Effector memory CD8-positive, alpha-beta T cell (primary cell): ENCODE measurements around the gene ADCY3.

Experiments
- ATAC-seq: fragments of 150-1000 bp; cut with Tn5 transposase; replicated peaks from 2 replicates; pipeline ENCODE4 v1.10.0; 2021; ENCODE audit warnings: mild to moderate bottlenecking, moderate library complexity
- DNase-seq, 3 experiments: peaks; one replicate each; pipeline ENCODE4 v3.0.0; 2021
- H3K27ac Mint-ChIP-seq, 2 donors: one replicate each; pipeline ENCODE4 v1.8.0; 2022; ENCODE audit warnings: mild to moderate bottlenecking in 2 of 2, mixed read lengths in 2 of 2, moderate library complexity in 2 of 2
- H3K27me3 Mint-ChIP-seq, 2 donors: one replicate each; pipeline ENCODE4 v1.8.0; 2022; ENCODE audit warnings: mixed read lengths in 2 of 2
- H3K36me3 Mint-ChIP-seq: one replicate; pipeline ENCODE4 v1.8.0; 2022; ENCODE audit warnings: mild to moderate bottlenecking, moderate library complexity, mixed read lengths; ENCODE audit not compliant: insufficient read depth
- H3K4me1 Mint-ChIP-seq, 2 donors: one replicate each; pipeline ENCODE4 v1.8.0; 2022; ENCODE audit warnings: low read depth in 2 of 2, mixed read lengths in 2 of 2
- H3K4me3 Mint-ChIP-seq, 2 donors: one replicate each; pipeline ENCODE4 v1.8.0; 2022; ENCODE audit warnings: mild to moderate bottlenecking in 2 of 2, mixed read lengths in 2 of 2, moderate library complexity in 2 of 2
- H3K9me3 Mint-ChIP-seq, 2 donors: one replicate each; pipeline ENCODE4 v1.8.0; 2022; ENCODE audit warnings: mixed read lengths in 2 of 2

Gene ADCY3

DNA sequence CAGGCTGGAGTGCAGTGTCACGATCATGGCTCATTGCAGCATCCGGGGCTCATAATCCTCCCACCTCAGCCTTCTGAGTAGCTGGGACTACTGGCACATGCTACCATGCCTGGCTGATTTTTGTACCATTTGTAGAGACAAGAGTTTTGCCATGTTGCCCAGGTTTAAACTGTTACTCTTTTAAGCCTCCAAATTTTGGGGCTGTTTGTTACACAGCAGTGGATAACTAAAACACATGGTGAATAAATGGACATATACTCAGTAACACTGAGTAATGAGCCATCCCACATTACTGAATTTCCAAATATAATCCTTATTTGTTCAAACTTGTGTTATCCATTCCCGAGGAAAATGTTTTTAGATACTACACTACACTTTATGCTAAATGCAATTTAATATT, 9.8 kb downstream of the ADCY3 start:
- peaks cover 2% of the 10 kb centered on the region for H3K36me3 Mint-ChIP-seq
- no peaks in the 10 kb centered on the region for H3K9me3 Mint-ChIP-seq
- DNase-seq: no peak
- H3K27me3 Mint-ChIP-seq: no peaks in the 10 kb centered on the region
- peaks cover 13 to 17% of the 10 kb centered on the region in 2 donors for H3K4me1 Mint-ChIP-seq
- ATAC-seq: no peak
- H3K27ac Mint-ChIP-seq: no peak overlapping the region
- H3K4me3 Mint-ChIP-seq: no peak overlapping the region

- H3K4me1 Mint-ChIP-seq: peaks cover 9 to 13% of the 10 kb centered on the region in 2 donors
These were observed 10.4 kb downstream of the ADCY3 start for GRCh38 chr2:24909555-24910177.

DNA sequence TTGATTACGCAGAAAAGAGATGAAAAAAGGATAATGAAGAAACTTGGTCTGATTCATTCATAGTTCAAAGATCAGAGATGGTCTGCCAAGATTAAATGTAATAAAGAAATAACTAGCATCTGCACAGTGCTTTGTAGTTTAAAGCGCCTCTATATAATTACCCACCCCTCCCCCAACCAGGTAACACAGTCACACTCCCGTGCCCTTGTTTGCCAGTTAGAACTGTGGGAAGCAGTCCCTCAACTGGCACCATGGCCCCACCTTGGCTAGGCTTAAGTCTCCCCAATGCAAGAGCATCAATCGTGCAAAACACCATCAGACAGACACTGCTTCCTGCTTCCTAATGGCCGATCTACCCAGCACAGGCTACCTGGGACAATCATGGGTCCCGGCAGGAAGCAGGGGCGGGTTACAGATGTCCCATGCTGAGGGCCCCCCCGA, 11.6 kb downstream of the ADCY3 start:
- DNase-seq: no peak
- H3K27me3 Mint-ChIP-seq: no peaks in the 10 kb centered on the region
- peaks cover 8 to 12% of the 10 kb centered on the region in 2 donors for H3K4me1 Mint-ChIP-seq
- no peak overlapping the region for H3K4me3 Mint-ChIP-seq
- no peak for ATAC-seq
- no peaks in the 10 kb centered on the region for H3K9me3 Mint-ChIP-seq
- no peak overlapping the region for H3K27ac Mint-ChIP-seq
- H3K36me3 Mint-ChIP-seq: peaks cover 2% of the 10 kb centered on the region

More at GRCh38 chr2:24909555-24910177, 10.4 kb downstream of the ADCY3 start:
- no peak for DNase-seq
- no peak for ATAC-seq
- Mint-ChIP-seq H3K9me3 (no peaks in the 10 kb centered on the region), H3K27me3 (no peaks in the 10 kb centered on the region), H3K36me3 (peaks cover 2% of the 10 kb centered on the region), H3K27ac (no peak overlapping the region), H3K4me3 (no peak overlapping the region)

DNA sequence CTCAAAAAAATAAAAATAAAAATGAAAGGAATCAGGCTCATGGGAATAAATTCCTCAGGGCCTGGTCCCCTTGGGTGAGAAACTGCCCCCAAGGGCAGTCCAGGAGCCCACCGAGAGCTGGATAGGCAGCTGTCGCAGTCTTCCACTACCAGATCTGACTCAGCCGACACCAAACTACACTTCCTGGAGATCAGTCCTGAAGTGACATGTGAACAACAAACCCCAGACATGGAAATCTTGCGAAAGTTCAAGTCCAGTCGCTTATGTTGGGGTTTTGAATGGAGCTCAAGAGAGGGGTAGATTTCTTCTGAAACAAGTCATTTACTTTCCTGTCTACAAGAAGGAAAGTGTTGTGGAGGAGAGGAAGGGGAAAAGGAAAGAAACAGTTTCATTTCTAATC, 12.9 kb downstream of the ADCY3 start:
- no peaks in the 10 kb centered on the region for H3K9me3 Mint-ChIP-seq
- no peak overlapping the region for H3K4me3 Mint-ChIP-seq
- no peak for ATAC-seq
- peaks cover 2% of the 10 kb centered on the region for H3K36me3 Mint-ChIP-seq
- no peak for DNase-seq
- H3K27me3 Mint-ChIP-seq: no peaks in the 10 kb centered on the region
- peaks cover 8% of the 10 kb centered on the region in 2 donors for H3K4me1 Mint-ChIP-seq
- H3K27ac Mint-ChIP-seq: no peak overlapping the region

GRCh38 chr2:24906466-24906865, 13.6 kb downstream of the ADCY3 start:
- H3K9me3 Mint-ChIP-seq: no peaks in the 10 kb centered on the region
- H3K36me3 Mint-ChIP-seq: peaks cover 2% of the 10 kb centered on the region
- no peak for DNase-seq
- H3K27ac Mint-ChIP-seq: no peak overlapping the region
- no peak for ATAC-seq
- H3K4me3 Mint-ChIP-seq: no peak overlapping the region
- peaks cover 8% of the 10 kb centered on the region in 2 donors for H3K4me1 Mint-ChIP-seq
- H3K27me3 Mint-ChIP-seq: no peaks in the 10 kb centered on the region

- Mint-ChIP-seq H3K27ac (no peak overlapping the region), H3K27me3 (no peaks in the 10 kb centered on the region), H3K4me3 (no peak overlapping the region), H3K4me1 (peaks cover 4% of the 10 kb centered on the region in 2 donors), H3K36me3 (peaks cover 2% of the 10 kb centered on the region), H3K9me3 (no peaks in the 10 kb centered on the region)
- ATAC-seq (no peak), DNase-seq (no peak)
These were observed 16.6 kb downstream of the ADCY3 start for GRCh38 chr2:24903161-24904103.

DNA sequence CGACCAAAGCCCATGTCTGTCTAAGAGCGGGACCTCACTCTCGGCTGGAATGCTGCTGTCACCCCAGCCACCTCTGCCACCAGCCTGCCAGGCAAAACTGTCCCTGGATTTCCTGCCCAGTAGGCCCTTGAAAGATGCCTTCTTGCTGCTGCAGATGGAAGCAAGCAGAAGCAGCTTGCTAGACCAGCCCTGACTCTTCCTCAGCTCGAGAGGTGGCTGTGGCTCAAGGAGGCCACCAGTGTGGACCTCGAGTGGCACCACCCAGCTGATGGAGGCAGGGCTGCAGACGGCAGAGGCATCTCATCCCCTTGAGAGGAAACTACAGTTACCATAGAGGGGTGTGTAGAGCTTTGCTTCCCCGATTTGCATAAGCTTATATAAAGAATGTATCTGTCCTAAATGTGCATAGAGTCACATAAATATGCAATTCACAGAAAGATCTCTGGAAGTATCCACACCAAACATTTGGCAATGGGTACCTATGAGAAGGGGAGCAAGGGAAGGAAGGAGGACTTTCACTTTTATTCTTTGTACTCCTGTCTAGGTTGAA, 20.6 kb downstream of the ADCY3 start:
- Mint-ChIP-seq H3K27ac (no peak overlapping the region), H3K4me1 (peaks cover 4% of the 10 kb centered on the region in 2 donors), H3K27me3 (no peaks in the 10 kb centered on the region), H3K36me3 (peaks cover 3% of the 10 kb centered on the region), H3K9me3 (peaks cover 8 to 28% of the 10 kb centered on the region in 2 donors), H3K4me3 (no peak overlapping the region)
- ATAC-seq (no peak), DNase-seq (no peak)

GRCh38 chr2:24898122-24899109, 21.6 kb downstream of the ADCY3 start:
- Mint-ChIP-seq H3K4me3 (no peak overlapping the region), H3K27ac (no peak overlapping the region), H3K27me3 (no peaks in the 10 kb centered on the region), H3K36me3 (peaks cover 3% of the 10 kb centered on the region), H3K4me1 (peaks cover 4% of the 10 kb centered on the region in 2 donors), H3K9me3 (peaks cover 9 to 28% of the 10 kb centered on the region in 2 donors)
- DNase-seq: no peak
- ATAC-seq: no peak

GRCh38 chr2:24894750-24895149, 25.3 kb downstream of the ADCY3 start:
- Mint-ChIP-seq H3K27me3 (no peaks in the 10 kb centered on the region), H3K27ac (no peak overlapping the region), H3K9me3 (peaks cover 9 to 28% of the 10 kb centered on the region in 2 donors), H3K36me3 (peaks cover 3% of the 10 kb centered on the region), H3K4me3 (no peak overlapping the region), H3K4me1 (peaks cover 0 to 4% of the 10 kb centered on the region in 2 donors)
- ATAC-seq (no peak), DNase-seq (no peak)

- peaks cover 3% of the 10 kb centered on the region for H3K36me3 Mint-ChIP-seq
- no peak overlapping the region for H3K27ac Mint-ChIP-seq
- no peak for ATAC-seq
- peaks cover 9 to 28% of the 10 kb centered on the region in 2 donors for H3K9me3 Mint-ChIP-seq
- no peak overlapping the region for H3K4me3 Mint-ChIP-seq
- no peaks in the 10 kb centered on the region for H3K27me3 Mint-ChIP-seq
- no peak for DNase-seq
- peaks cover 0 to 4% of the 10 kb centered on the region in 2 donors for H3K4me1 Mint-ChIP-seq
These were observed 26.1 kb downstream of the ADCY3 start for GRCh38 chr2:24893934-24894333.

DNA sequence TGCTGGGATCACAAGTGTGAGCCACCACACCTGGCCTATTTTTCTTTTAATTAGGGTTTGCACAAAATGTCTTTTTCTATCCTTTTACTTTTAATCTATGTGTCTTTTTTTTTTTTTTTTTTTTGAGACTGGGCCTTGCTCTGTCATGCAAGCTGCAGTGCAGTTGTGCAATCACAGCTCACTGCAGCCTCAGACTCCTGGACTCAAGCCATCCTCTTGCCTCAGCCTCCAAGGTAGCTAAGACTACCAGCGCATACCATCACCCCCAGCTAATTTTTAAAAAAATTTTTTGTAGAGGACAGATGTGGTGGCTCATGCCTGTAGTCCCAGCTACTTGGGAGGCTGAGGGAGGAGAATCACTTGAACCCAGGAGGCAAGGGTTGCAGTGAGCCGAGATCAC, 27.1 kb downstream of the ADCY3 start:
- Mint-ChIP-seq H3K4me1 (peaks cover 0 to 4% of the 10 kb centered on the region in 2 donors), H3K27ac (no peak overlapping the region), H3K9me3 (peaks cover 8 to 28% of the 10 kb centered on the region in 2 donors), H3K27me3 (no peaks in the 10 kb centered on the region), H3K36me3 (peaks cover 3% of the 10 kb centered on the region), H3K4me3 (no peak overlapping the region)
- DNase-seq (no peak), ATAC-seq (no peak)

GRCh38 chr2:24891201-24891600, 28.8 kb downstream of the ADCY3 start:
- DNase-seq: no peak
- ATAC-seq: no peak
- Mint-ChIP-seq H3K27ac (no peak overlapping the region), H3K9me3 (peaks cover 3 to 16% of the 10 kb centered on the region in 2 donors), H3K4me1 (peaks cover 0 to 5% of the 10 kb centered on the region in 2 donors), H3K36me3 (no peaks in the 10 kb centered on the region), H3K27me3 (no peaks in the 10 kb centered on the region), H3K4me3 (no peak overlapping the region)

DNA sequence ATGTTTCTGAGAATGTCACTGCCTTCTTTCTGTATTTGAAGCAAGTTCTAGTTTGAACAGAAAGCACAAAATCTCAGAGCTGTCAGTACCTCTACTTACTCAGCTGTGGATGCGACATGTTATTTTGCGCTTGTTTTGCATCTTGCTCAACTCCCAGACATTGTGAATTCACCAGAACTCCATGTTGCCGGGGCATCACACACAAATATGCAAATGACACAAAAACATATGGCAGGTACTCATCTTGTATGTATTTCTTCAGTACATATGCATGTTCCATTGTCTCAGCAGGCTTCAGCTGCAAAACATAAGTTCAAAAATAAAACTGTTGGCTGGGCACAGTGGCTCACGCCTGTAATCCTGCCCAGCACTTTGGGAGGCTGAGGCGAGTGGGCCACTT, 30.8 kb downstream of the ADCY3 start:
- no peak for ATAC-seq
- Mint-ChIP-seq H3K36me3 (no peaks in the 10 kb centered on the region), H3K4me3 (no peak overlapping the region), H3K27ac (no peak overlapping the region), H3K9me3 (no peaks in the 10 kb centered on the region), H3K27me3 (no peaks in the 10 kb centered on the region), H3K4me1 (peaks cover 3 to 10% of the 10 kb centered on the region in 2 donors)
- no peak for DNase-seq
